H1 (cell line): Measurements from ENCODE around the gene ABITRAM. TPM values are rescaled to one million over a fixed set of nuclear protein-coding genes. Genes with fewer than 3 reads are reported as not detected.
"Not testable (repeated sequence)": the region's sequence is repeated elsewhere in the genome, so short reads cannot be mapped to it uniquely, and the experiment has no call there.

Source experiments
- CTCF ChIA-PET: fragments of 300-600 bp; sonication (Branson Sonifier 250); formaldehyde crosslinking; loops from one replicate; lab custom pipeline; 2021; ENCODE audit not compliant: partially characterized antibody; lab: Charles Lee
- POLR2A ChIA-PET: fragments of 300-600 bp; sonication (Branson Sonifier 250); formaldehyde crosslinking; loops from one replicate; lab custom pipeline; 2021; ENCODE audit warnings: inconsistent platforms; ENCODE audit not compliant: partially characterized antibody; lab: Charles Lee
- DNase-seq, 2 experiments: peaks; one replicate each; pipeline versions ENCODE4 v3.0.0 to v3.0.0-alpha.2; 2010 to 2022; ENCODE audit warnings: low spot score in 2 of 2, low read depth in 1 of 2, mixed read lengths in 1 of 2
- FAIRE-seq: peaks from 2 replicates; lab custom pipeline; 2011; peaks lifted over from hg19 to GRCh38; lab: Jason Lieb, UNC
- H2AFZ ChIP-seq: 2 replicates; pipeline ENCODE4 v1.8.1; 2012; ENCODE audit warnings: low read length, inconsistent platforms
- H2AK5ac ChIP-seq: 2 replicates; pipeline ENCODE4 v1.6.1; 2013; ENCODE audit warnings: low read depth, low read length
- H2BK120ac ChIP-seq: replicated peaks from 2 replicates; pipeline ENCODE3; 2013; ENCODE audit warnings: low read depth, low read length, inconsistent platforms
- H2BK12ac ChIP-seq: 2 replicates; pipeline ENCODE4 v1.6.1; 2013; ENCODE audit warnings: low read depth, low read length
- H2BK15ac ChIP-seq: 2 replicates; pipeline ENCODE4 v1.6.1; 2013; ENCODE audit warnings: low read length
- H2BK20ac ChIP-seq: 2 replicates; pipeline ENCODE4 v1.6.1; 2013; ENCODE audit warnings: low read length
- H2BK5ac ChIP-seq: 2 replicates; pipeline ENCODE4 v1.6.1; 2013; ENCODE audit warnings: low read depth, low read length
- H3K14ac ChIP-seq: 2 replicates; pipeline ENCODE4 v1.6.1; 2013; ENCODE audit warnings: inconsistent platforms; ENCODE audit not compliant: insufficient read length
- H3K18ac ChIP-seq: 2 replicates; pipeline ENCODE4 v1.6.1; 2013; ENCODE audit warnings: low read length; ENCODE audit errors: extremely low read depth
- H3K23ac ChIP-seq: 2 replicates; pipeline ENCODE4 v1.6.1; 2013; ENCODE audit warnings: inconsistent platforms; ENCODE audit not compliant: insufficient read length
- H3K23me2 ChIP-seq: 2 replicates; pipeline ENCODE4 v1.6.1; 2013; ENCODE audit warnings: low read depth, low read length
- H3K27ac ChIP-seq: 2 replicates; pipeline ENCODE4 v1.6.1; 2011; ENCODE audit warnings: low read depth, low read length, inconsistent platforms
- H3K27me3 ChIP-seq, 4 experiments: replicated peaks in 1 of 4; 1 replicate in 1 of 4; 2 replicates in 3 of 4; pipeline versions ENCODE4 v1.6.1 to v1.8.1; 2011 to 2013; ENCODE audit warnings: low read length in 3 of 4, mild to moderate bottlenecking in 3 of 4, inconsistent platforms in 2 of 4, mixed read lengths in 2 of 4, moderate library complexity in 1 of 4; ENCODE audit not compliant: control insufficient read depth in 3 of 4, insufficient read depth in 3 of 4; ENCODE audit errors: extremely low read depth in 1 of 4
- H3K36me3 ChIP-seq, 4 experiments: 2 replicates each; pipeline versions ENCODE4 v1.6.1 to v1.8.1; 2011 to 2013; ENCODE audit warnings: mild to moderate bottlenecking in 4 of 4, low read length in 3 of 4, moderate library complexity in 2 of 4, control low read depth in 1 of 4, inconsistent platforms in 1 of 4; ENCODE audit not compliant: insufficient read depth in 4 of 4, control insufficient read depth in 2 of 4
- H3K4ac ChIP-seq: replicated peaks from 2 replicates; pipeline ENCODE3; 2013; ENCODE audit warnings: low read length, low read depth, mixed read lengths, inconsistent platforms; ENCODE audit not compliant: insufficient read length
- H3K4me1 ChIP-seq, 4 experiments: replicated peaks in 1 of 4; 1 replicate in 1 of 4; 2 replicates in 3 of 4; pipeline versions ENCODE4 v1.6.1 to v1.8.1; 2011 to 2013; ENCODE audit warnings: low read length in 3 of 4, inconsistent platforms in 2 of 4, mixed read lengths in 1 of 4; ENCODE audit not compliant: insufficient read depth in 4 of 4, control insufficient read depth in 3 of 4
- H3K4me2 ChIP-seq, 2 experiments: 2 replicates each; pipeline versions ENCODE4 v1.6.1 to v1.8.1; 2011 to 2013; ENCODE audit warnings: low read depth in 2 of 2, low read length in 2 of 2, control low read depth in 1 of 2, inconsistent platforms in 1 of 2, mild to moderate bottlenecking in 1 of 2; ENCODE audit not compliant: insufficient read depth in 1 of 2
- H3K4me3 ChIP-seq, 4 experiments: fragments of 200-600, 300-600 bp in 1 of 4; sonication (generic), shearing (Covaris generic), sonication (Bioruptor Twin) in 1 of 4; 2 replicates each; pipeline versions ENCODE4 v1.5.1 to v1.8.1; 2011 to 2016; ENCODE audit warnings: low read length in 4 of 4, low read depth in 3 of 4, control low read depth in 2 of 4, inconsistent platforms in 2 of 4, mild to moderate bottlenecking in 2 of 4, mixed read lengths in 1 of 4, moderate library complexity in 1 of 4; ENCODE audit not compliant: insufficient read depth in 2 of 4; ENCODE audit errors: extremely low read depth in 1 of 4
- H3K56ac ChIP-seq: replicated peaks from 2 replicates; pipeline ENCODE3; 2013; ENCODE audit warnings: low read depth, mild to moderate bottlenecking, mixed read lengths, low read length, inconsistent platforms; ENCODE audit not compliant: insufficient read length
- H3K79me1 ChIP-seq: 2 replicates; pipeline ENCODE4 v1.6.1; 2013; ENCODE audit warnings: low read depth, low read length, control low read depth
- H3K79me2 ChIP-seq, 2 experiments: 2 replicates each; pipeline versions ENCODE4 v1.6.1 to v1.8.1; 2012 to 2013; ENCODE audit warnings: low read length in 2 of 2, mild to moderate bottlenecking in 2 of 2, inconsistent platforms in 1 of 2; ENCODE audit not compliant: insufficient read depth in 2 of 2, control insufficient read depth in 1 of 2
- H3K9ac ChIP-seq, 4 experiments: replicated peaks in 1 of 4; 1 replicate in 1 of 4; 2 replicates in 3 of 4; pipeline versions ENCODE4 v1.6.1 to v1.8.1; 2011 to 2013; ENCODE audit warnings: low read depth in 3 of 4, low read length in 3 of 4, control low read depth in 2 of 4, mild to moderate bottlenecking in 2 of 4, moderate library complexity in 2 of 4, inconsistent platforms in 1 of 4; ENCODE audit errors: extremely low read depth in 1 of 4
- H3K9me3 ChIP-seq, 2 experiments: 2 replicates each; pipeline versions ENCODE4 v1.6.1 to v1.8.1; 2012 to 2013; ENCODE audit warnings: mild to moderate bottlenecking in 2 of 2, moderate library complexity in 2 of 2, control low read depth in 1 of 2, inconsistent platforms in 1 of 2, low read depth in 1 of 2, low read length in 1 of 2, mixed read lengths in 1 of 2; ENCODE audit not compliant: insufficient read depth in 2 of 2
- H4K20me1 ChIP-seq, 2 experiments: replicated peaks in 1 of 2; 2 replicates each; pipeline versions ENCODE3 to v1.8.1; 2011 to 2013; ENCODE audit warnings: inconsistent platforms in 2 of 2, low read length in 2 of 2, mild to moderate bottlenecking in 1 of 2; ENCODE audit not compliant: insufficient read depth in 2 of 2, control insufficient read depth in 1 of 2
- H4K5ac ChIP-seq: 2 replicates; pipeline ENCODE4 v1.6.1; 2013; ENCODE audit warnings: low read length, low read depth, mixed read lengths, inconsistent platforms; ENCODE audit not compliant: insufficient read length
- H4K8ac ChIP-seq: 2 replicates; pipeline ENCODE4 v1.8.0; 2013; ENCODE audit warnings: mild to moderate bottlenecking, moderate library complexity, low read length, inconsistent platforms; ENCODE audit not compliant: insufficient read depth; ENCODE audit errors: extremely low read depth
- H4K91ac ChIP-seq: replicated peaks from 2 replicates; pipeline ENCODE3; 2013; ENCODE audit warnings: low read length, mixed read lengths, inconsistent platforms; ENCODE audit not compliant: insufficient read length
- WGBS, 2 experiments: shearing (Covaris generic) in 1 of 2; methylation state at CpG; one replicate each; pipeline versions ENCODE4 v1.1.6 to v1.1.7; 2013 to 2015; ENCODE audit warnings: low lambda C conversion rate in 2 of 2, mixed read lengths in 2 of 2, inconsistent platforms in 1 of 2, low coverage in 1 of 2, missing lambda C conversion rate in 1 of 2; ENCODE audit not compliant: insufficient replicate concordance in 2 of 2, insufficient coverage in 1 of 2, insufficient read length in 1 of 2; ENCODE audit errors: extremely low coverage in 1 of 2, missing lambda C conversion rate in 1 of 2; 5-methylcytosine and 5-hydroxymethylcytosine counted together
- polyA plus RNA-seq, 7 experiments: library from polyadenylated mRNA; depleted of rRNA in 3 of 7; stranded (reverse) in 5 of 7; unstranded in 2 of 7; fragments of >200 nt in 5 of 7; fragments of 200-250 nt in 2 of 7; gene quantifications; 1 replicate in 5 of 7; 2 replicates in 1 of 7; 4 replicates in 1 of 7; pipeline versions ENCODE4 v1.2.1 to v1.2.3, GENCODE V29; 2011 to 2013; ENCODE audit warnings: missing spikeins in 2 of 7, mixed read lengths in 2 of 7
- total RNA-seq: library from RNA; stranded (reverse); fragmentation: NEBNext Ultra II Directional; extraction: Animal tissue kit (Norgen Biotek cat#: 25700); gene quantifications from 2 replicates; pipeline ENCODE4 v1.2.1, GENCODE V29; 2021

ABITRAM gene
- total and polyA plus RNA-seq, 2 of the 8 experiments (the other 6 are each of a cell fraction or from before 2014, with no cell fraction given): 8.4 to 9.0 TPM

GRCh38 chr9:108899023-108899695, 35.0 kb upstream of the ABITRAM start:
- not testable (repeated sequence) for H3K23ac ChIP-seq, H2BK20ac ChIP-seq, H4K20me1 ChIP-seq, H2BK120ac ChIP-seq, H3K4ac ChIP-seq, H3K4me3 ChIP-seq, H2AFZ ChIP-seq, H3K9me3 ChIP-seq, H2AK5ac ChIP-seq, H2BK5ac ChIP-seq, H2BK15ac ChIP-seq, H2BK12ac ChIP-seq, H3K23me2 ChIP-seq, H3K79me1 ChIP-seq, H3K27me3 ChIP-seq, H3K9ac ChIP-seq, H4K5ac ChIP-seq, H3K56ac ChIP-seq, H3K14ac ChIP-seq, DNase-seq, H3K79me2 ChIP-seq, H3K27ac ChIP-seq, H4K91ac ChIP-seq, H3K18ac ChIP-seq, FAIRE-seq, H4K8ac ChIP-seq, H3K4me2 ChIP-seq, H3K4me1 ChIP-seq
- CTCF ChIA-PET: interaction anchor here (0.6 to 1.2 kb wide), 7 partner anchors 11 to 995 kb away, joined by 3 to 5 read pairs (median 3); no protein-coding TSS in a partner anchor
- WGBS, 2 experiments: 86% methylated on average over 8 of the region's 8 CpGs; no CpG with 5 or more reads in 1 of the 2 experiments
- POLR2A ChIA-PET: interaction anchor here (0.7 to 1.1 kb wide), 3 partner anchors 9 to 106 kb away, joined by 3 to 6 read pairs (median 4); no protein-coding TSS in a partner anchor
- peaks cover 17 to 65% (median 54%) of the 10 kb centered on the region in 4 experiments for H3K36me3 ChIP-seq
